Measurements from ENCODE around the gene LRP1B. TPM values are rescaled to one million over a fixed set of nuclear protein-coding genes. Genes with fewer than 3 reads are reported as not detected.

Gene LRP1B
- total RNA-seq, 1 donor from 2014 or later: 8.8 TPM

DNA sequence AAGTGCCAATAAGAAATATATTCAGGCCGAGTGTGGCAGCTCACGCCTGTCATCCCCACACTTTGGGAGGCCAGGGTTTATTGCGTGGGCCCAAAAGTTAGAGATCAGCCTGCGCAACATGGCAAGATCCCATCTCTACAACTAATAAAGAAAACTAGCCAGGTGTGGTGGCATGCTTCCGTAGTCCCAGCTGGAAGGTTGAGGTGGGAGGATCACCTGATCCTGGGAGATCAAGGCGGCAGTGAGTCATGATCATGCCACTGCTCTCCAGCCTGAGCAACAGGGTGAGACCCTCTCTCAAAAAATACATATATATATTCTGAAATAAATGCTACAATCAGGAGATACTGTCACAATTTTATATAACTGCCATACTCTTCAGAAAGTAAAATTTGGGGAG is 1745.9 kb downstream of the LRP1B start:
- intact Hi-C loops (cut with DNase I): no loop called here
- no peak for TF ChIP-seq POLR2A (IDR thresholded peaks at IDR 0.05)
- TF ChIP-seq, protein P1, sequence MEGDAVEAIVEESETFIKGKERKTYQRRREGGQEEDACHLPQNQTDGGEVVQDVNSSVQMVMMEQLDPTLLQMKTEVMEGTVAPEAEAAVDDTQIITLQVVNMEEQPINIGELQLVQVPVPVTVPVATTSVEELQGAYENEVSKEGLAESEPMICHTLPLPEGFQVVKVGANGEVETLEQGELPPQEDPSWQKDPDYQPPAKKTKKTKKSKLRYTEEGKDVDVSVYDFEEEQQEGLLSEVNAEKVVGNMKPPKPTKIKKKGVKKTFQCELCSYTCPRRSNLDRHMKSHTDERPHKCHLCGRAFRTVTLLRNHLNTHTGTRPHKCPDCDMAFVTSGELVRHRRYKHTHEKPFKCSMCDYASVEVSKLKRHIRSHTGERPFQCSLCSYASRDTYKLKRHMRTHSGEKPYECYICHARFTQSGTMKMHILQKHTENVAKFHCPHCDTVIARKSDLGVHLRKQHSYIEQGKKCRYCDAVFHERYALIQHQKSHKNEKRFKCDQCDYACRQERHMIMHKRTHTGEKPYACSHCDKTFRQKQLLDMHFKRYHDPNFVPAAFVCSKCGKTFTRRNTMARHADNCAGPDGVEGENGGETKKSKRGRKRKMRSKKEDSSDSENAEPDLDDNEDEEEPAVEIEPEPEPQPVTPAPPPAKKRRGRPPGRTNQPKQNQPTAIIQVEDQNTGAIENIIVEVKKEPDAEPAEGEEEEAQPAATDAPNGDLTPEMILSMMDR (IDR thresholded peaks at IDR 0.05): no peak
- TF ChIP-seq POLR2AphosphoS5 (IDR thresholded peaks at IDR 0.05; ENCODE audit: insufficient read depth in 1 of 2, low read depth in 1 of 2): no peak

DNA sequence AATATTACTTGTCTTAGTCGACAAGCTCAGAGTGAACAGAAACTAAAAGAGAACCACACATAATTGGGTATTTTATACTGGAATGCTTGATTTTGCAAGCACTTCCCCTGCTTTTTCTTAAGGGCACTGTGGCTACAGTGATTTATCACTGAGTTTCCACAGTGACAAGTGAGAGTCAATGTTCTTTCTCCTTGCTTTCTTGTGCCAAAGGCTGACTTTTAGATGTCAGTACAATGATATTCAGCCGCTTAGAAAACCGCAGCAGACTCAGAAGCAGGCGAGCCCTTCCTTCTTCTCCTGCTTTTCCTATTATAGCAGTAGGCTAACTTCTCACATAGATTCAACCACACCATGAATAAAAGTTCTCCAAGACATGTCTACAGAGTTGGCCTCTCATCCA is 1747.0 kb downstream of the LRP1B start:
- no peak overlapping the region for H3K4me3 ChIP-seq
- H3K27me3 ChIP-seq: no peaks in the 10 kb centered on the region
- intact Hi-C loops (cut with DNase I): no loop called here
- H3K27ac ChIP-seq: no peak overlapping the region
- no peaks in the 10 kb centered on the region for H3K36me3 ChIP-seq
- H3K9me3 ChIP-seq: no peaks in the 10 kb centered on the region
- TF ChIP-seq POLR2AphosphoS5 (IDR thresholded peaks at IDR 0.05; ENCODE audit: insufficient read depth in 1 of 2, low read depth in 1 of 2) (no peak), POLR2A (IDR thresholded peaks at IDR 0.05) (no peak)
- TF ChIP-seq, protein P1 (IDR thresholded peaks at IDR 0.05): no peak
- H3K4me1 ChIP-seq: no peaks in the 10 kb centered on the region
- DNase-seq (ENCODE audit: extremely low spot score in 2 of 2): no peak

More for the DNA sequence above, 1745.9 kb downstream of the LRP1B start:
- Histone ChIP-seq H3K36me3 (no peaks in the 10 kb centered on the region), H3K27ac (no peak overlapping the region), H3K4me3 (no peak overlapping the region), H3K4me1 (no peaks in the 10 kb centered on the region), H3K9me3 (no peaks in the 10 kb centered on the region), H3K27me3 (no peaks in the 10 kb centered on the region)
- DNase-seq (ENCODE audit: extremely low spot score in 2 of 2): no peak

DNA sequence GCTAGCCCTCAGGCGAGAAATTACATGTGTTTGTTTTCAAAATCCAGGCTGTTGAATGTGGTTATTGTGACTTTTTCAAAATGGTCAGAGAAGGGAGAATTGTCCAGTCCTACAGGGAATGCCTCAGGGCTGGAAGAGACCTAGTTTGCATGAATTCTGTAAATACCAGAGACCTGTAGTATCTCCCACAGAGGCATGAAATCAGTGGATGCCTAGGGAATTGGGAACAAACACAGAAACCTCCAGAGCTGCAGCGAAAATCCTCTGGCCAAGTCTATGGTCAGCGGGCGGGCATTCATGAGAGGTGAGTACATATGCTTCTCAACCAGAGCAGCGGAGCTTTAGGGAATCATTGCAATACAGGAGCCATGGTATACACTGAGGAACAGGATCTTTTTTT is 1754.1 kb downstream of the LRP1B start:
- no peak for DNase-seq (ENCODE audit: extremely low spot score in 2 of 2)
- Histone ChIP-seq H3K4me3 (no peak overlapping the region), H3K27ac (no peak overlapping the region), H3K36me3 (no peaks in the 10 kb centered on the region), H3K4me1 (no peaks in the 10 kb centered on the region), H3K27me3 (no peaks in the 10 kb centered on the region), H3K9me3 (no peaks in the 10 kb centered on the region)
- intact Hi-C loops (cut with DNase I): no loop called here
- TF ChIP-seq, protein P1 (IDR thresholded peaks at IDR 0.05): no peak
- TF ChIP-seq POLR2A (IDR thresholded peaks at IDR 0.05) (no peak), POLR2AphosphoS5 (IDR thresholded peaks at IDR 0.05; ENCODE audit: insufficient read depth in 1 of 2, low read depth in 1 of 2) (no peak)

DNA sequence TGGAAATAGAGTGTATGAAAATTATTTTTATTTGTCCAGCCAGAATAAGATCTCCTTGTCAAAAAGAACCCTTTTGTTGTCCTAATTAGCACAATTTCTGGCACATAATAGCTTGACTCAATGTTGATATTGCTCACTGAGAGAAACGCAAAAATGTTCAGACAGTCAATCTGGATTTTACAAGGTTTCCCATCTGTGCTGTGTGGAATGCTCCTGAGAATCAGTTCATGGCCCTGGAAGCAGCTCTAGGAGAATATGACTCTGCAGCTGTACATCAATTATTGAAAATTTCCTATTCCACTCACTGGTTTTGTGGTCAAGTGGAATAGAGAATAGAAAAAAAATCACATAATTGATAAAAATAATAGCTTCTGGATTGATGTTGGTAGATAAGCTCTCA is 1767.7 kb downstream of the LRP1B start:
- no peaks in the 10 kb centered on the region for H3K9me3 ChIP-seq
- no peak for DNase-seq (ENCODE audit: extremely low spot score in 2 of 2)
- no peaks in the 10 kb centered on the region for H3K4me1 ChIP-seq
- TF ChIP-seq, protein P1 (IDR thresholded peaks at IDR 0.05): no peak
- TF ChIP-seq POLR2AphosphoS5 (IDR thresholded peaks at IDR 0.05; ENCODE audit: insufficient read depth in 1 of 2, low read depth in 1 of 2) (no peak), POLR2A (IDR thresholded peaks at IDR 0.05) (no peak)
- no peaks in the 10 kb centered on the region for H3K36me3 ChIP-seq
- no peaks in the 10 kb centered on the region for H3K27me3 ChIP-seq
- intact Hi-C loops (cut with DNase I): no loop called here
- H3K4me3 ChIP-seq: no peak overlapping the region
- no peak overlapping the region for H3K27ac ChIP-seq

DNA sequence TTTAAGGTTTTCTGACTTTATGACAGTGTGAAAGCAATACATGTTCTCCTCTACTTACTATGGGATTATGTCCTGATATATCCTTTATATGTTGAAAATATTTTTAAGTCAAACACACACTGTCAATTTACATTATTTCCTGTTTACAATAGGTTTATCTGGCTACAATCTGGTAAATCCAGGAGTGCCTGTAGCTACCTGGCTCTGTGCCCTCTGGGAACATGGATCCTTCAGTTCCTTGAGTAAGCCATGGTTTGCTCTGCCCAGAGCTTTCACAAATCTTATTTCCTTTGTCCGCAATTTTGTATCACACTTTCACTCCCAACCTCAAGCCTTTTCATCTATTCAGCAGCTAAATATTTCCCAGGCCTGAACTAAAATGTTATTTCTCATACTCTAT is 1768.5 kb downstream of the LRP1B start:
- Histone ChIP-seq H3K4me3 (no peak overlapping the region), H3K36me3 (no peaks in the 10 kb centered on the region), H3K9me3 (no peaks in the 10 kb centered on the region), H3K27ac (no peak overlapping the region), H3K27me3 (no peaks in the 10 kb centered on the region), H3K4me1 (no peaks in the 10 kb centered on the region)
- no peak for TF ChIP-seq POLR2AphosphoS5 (IDR thresholded peaks at IDR 0.05; ENCODE audit: insufficient read depth in 1 of 2, low read depth in 1 of 2)
- TF ChIP-seq POLR2A (IDR thresholded peaks at IDR 0.05): no peak
- TF ChIP-seq, protein P1 (IDR thresholded peaks at IDR 0.05): no peak
- intact Hi-C loops (cut with DNase I): no loop called here
- no peak for DNase-seq (ENCODE audit: extremely low spot score in 2 of 2)

Data from vagina (tissue), 2 donors.